HG02943 (cell line): ENCODE data around the gene APOC4.

Experiments
- ATAC-seq: cut with Tn5 transposase; IDR thresholded peaks from one replicate; pipeline ENCODE4 v1.9.1; 2021; ENCODE audit warnings: mild to moderate bottlenecking, low read depth, moderate library complexity; ENCODE audit not compliant: unreplicated experiment

The APOC4 gene

GRCh38 chr19:44992336-44993163 is 50.5 kb downstream of the APOC4 start:
- ATAC-seq: no peak

- no peak for ATAC-seq
Measured at GRCh38 chr19:44993526-44993925, 51.5 kb downstream of the APOC4 start.

- ATAC-seq: no peak
Measured at GRCh38 chr19:44993926-44994537, 52.0 kb downstream of the APOC4 start.
